Astrocyte (in vitro differentiated cells and primary cell): ENCODE results near the gene LRIT3.

Source experiments
- EZH2 ChIP-seq: IDR thresholded peaks from 2 replicates; pipeline ENCODE4 v1.6.1; 2012; ENCODE audit warnings: mild to moderate bottlenecking, low read length, inconsistent platforms; ENCODE audit not compliant: insufficient read depth
- TF ChIP-seq, protein P1 (sequence below): IDR thresholded peaks from 2 replicates; pipeline ENCODE4 v1.5.1; 2011; ENCODE audit warnings: low read depth, mild to moderate bottlenecking, inconsistent platforms, low read length, moderate library complexity; ENCODE audit not compliant: insufficient read depth

DNA sequence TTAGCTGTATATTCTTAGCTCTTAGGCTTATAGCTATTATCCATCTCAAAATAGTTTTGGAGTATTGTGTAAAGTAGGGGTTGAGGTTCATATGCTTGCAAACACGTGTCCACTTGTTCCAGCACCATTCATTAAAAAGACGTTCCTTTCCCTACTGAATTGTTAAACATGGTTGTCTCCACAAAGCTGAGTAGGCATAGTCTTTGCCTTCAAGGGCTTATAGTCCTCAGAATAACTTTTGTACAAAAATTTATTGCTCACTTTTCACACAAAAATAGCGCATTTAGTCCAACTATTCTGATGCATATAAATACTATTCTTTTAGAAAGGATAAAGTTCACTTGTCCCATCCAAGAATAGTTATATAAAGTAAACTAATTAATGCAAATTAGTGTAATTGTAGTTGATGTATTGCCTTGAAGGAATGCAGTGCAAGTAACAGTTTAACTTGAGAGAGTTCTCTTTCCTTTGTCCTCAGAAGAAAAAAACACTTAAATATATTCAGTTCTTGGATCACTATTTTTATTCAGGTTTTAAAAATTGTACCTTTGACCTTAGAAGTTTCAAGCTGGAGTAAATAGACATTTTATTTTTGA, 14.1 kb downstream of the LRIT3 start:
- TF ChIP-seq, protein P1, sequence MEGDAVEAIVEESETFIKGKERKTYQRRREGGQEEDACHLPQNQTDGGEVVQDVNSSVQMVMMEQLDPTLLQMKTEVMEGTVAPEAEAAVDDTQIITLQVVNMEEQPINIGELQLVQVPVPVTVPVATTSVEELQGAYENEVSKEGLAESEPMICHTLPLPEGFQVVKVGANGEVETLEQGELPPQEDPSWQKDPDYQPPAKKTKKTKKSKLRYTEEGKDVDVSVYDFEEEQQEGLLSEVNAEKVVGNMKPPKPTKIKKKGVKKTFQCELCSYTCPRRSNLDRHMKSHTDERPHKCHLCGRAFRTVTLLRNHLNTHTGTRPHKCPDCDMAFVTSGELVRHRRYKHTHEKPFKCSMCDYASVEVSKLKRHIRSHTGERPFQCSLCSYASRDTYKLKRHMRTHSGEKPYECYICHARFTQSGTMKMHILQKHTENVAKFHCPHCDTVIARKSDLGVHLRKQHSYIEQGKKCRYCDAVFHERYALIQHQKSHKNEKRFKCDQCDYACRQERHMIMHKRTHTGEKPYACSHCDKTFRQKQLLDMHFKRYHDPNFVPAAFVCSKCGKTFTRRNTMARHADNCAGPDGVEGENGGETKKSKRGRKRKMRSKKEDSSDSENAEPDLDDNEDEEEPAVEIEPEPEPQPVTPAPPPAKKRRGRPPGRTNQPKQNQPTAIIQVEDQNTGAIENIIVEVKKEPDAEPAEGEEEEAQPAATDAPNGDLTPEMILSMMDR = no peak
- TF ChIP-seq EZH2 = no peak
